Measurements from ENCODE around the gene TBC1D21. TPM values are rescaled to one million over a fixed set of nuclear protein-coding genes. Genes with fewer than 3 reads are reported as not detected.

Gene TBC1D21
- total and polyA plus RNA-seq, 2 donors from 2014 or later: not detected

- no peak for FAIRE-seq
- no peak overlapping the region for H3K4me3 ChIP-seq (ENCODE audit: low read length in 3 of 3)
- intact Hi-C loops (cut with DNase I): no loop called here
- H3K36me3 ChIP-seq (ENCODE audit: control insufficient read depth in 2 of 3, insufficient read depth in 3 of 3, low read length in 3 of 3): no peaks in the 10 kb centered on the region
- TF ChIP-seq, protein P1, sequence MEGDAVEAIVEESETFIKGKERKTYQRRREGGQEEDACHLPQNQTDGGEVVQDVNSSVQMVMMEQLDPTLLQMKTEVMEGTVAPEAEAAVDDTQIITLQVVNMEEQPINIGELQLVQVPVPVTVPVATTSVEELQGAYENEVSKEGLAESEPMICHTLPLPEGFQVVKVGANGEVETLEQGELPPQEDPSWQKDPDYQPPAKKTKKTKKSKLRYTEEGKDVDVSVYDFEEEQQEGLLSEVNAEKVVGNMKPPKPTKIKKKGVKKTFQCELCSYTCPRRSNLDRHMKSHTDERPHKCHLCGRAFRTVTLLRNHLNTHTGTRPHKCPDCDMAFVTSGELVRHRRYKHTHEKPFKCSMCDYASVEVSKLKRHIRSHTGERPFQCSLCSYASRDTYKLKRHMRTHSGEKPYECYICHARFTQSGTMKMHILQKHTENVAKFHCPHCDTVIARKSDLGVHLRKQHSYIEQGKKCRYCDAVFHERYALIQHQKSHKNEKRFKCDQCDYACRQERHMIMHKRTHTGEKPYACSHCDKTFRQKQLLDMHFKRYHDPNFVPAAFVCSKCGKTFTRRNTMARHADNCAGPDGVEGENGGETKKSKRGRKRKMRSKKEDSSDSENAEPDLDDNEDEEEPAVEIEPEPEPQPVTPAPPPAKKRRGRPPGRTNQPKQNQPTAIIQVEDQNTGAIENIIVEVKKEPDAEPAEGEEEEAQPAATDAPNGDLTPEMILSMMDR (IDR thresholded peaks at IDR 0.05; ENCODE audit: borderline replicate concordance, extremely low read depth, insufficient read depth): no peak
- no peaks in the 10 kb centered on the region for H3K9me3 ChIP-seq (ENCODE audit: control insufficient read depth in 2 of 3, insufficient read depth in 1 of 3, low read length in 3 of 3)
- no peak overlapping the region for H3K9ac ChIP-seq (ENCODE audit: low read length in 3 of 3)
- no peak overlapping the region for H3K27ac ChIP-seq (ENCODE audit: low read depth in 2 of 2, low read length in 2 of 2)
- DNase-seq: no peak
- H3K27me3 ChIP-seq (ENCODE audit: control insufficient read depth, insufficient read depth, low read length): no peaks in the 10 kb centered on the region
- no peaks in the 10 kb centered on the region for H3K4me1 ChIP-seq (ENCODE audit: control insufficient read depth in 2 of 3, insufficient read depth in 2 of 3, low read depth in 1 of 3, low read length in 3 of 3)
These were observed 4.0 kb upstream of the TBC1D21 start for GRCh38 chr15:73869216-73869995.

DNA sequence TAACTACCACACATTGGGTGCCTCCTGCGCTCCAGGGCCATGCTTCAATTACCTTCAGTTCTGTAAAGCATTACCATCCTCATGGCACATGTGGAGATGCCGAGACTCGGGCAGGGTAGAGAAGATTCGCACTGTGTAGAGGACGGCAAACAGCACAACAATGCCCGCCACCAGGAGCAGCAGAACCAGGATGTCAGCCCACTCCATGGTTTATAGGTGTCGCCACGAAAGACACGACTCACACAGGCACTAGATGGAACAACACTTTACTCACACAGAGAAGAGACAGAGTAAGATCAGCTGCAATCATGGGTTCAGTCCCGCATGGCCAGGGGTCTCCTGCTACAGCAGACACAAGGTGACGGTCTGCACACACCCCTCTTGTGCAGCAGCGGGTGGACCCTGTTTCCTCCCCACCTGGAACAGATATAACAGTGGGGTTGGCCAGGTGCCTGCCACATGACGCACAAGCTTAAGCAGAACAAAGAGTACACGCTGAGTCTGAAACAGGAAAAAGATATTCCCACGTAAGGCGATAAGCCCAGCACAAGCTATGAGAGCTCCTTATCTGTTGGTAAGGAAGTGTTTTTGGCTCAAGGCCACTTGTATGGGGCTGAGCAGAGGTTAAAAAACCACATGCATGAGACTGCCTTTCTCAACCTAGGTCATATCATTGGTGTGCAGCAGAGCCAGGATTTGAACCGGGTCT is 2.5 kb upstream of the TBC1D21 start:
- DNase-seq (no peak), FAIRE-seq (no peak)
- H3K27me3 ChIP-seq (ENCODE audit: control insufficient read depth, insufficient read depth, low read length): no peaks in the 10 kb centered on the region
- H3K27ac ChIP-seq (ENCODE audit: low read depth in 2 of 2, low read length in 2 of 2): no peak overlapping the region
- TF ChIP-seq, protein P1 (IDR thresholded peaks at IDR 0.05; ENCODE audit: borderline replicate concordance, extremely low read depth, insufficient read depth): no peak
- H3K4me3 ChIP-seq (ENCODE audit: low read length in 3 of 3): no peak overlapping the region
- H3K4me1 ChIP-seq (ENCODE audit: control insufficient read depth in 2 of 3, insufficient read depth in 2 of 3, low read depth in 1 of 3, low read length in 3 of 3): no peaks in the 10 kb centered on the region
- intact Hi-C loops (cut with DNase I): no loop called here
- no peaks in the 10 kb centered on the region for H3K9me3 ChIP-seq (ENCODE audit: control insufficient read depth in 2 of 3, insufficient read depth in 1 of 3, low read length in 3 of 3)
- no peak overlapping the region for H3K9ac ChIP-seq (ENCODE audit: low read length in 3 of 3)
- H3K36me3 ChIP-seq (ENCODE audit: control insufficient read depth in 2 of 3, insufficient read depth in 3 of 3, low read length in 3 of 3): no peaks in the 10 kb centered on the region

GRCh38 chr15:73872346-73872745 is 1.0 kb upstream of the TBC1D21 start:
- intact Hi-C loops (cut with DNase I): no loop called here
- FAIRE-seq: no peak

More at GRCh38 chr15:73872346-73872745, 1.0 kb upstream of the TBC1D21 start:
- Histone ChIP-seq H3K4me1 (ENCODE audit: control insufficient read depth in 2 of 3, insufficient read depth in 2 of 3, low read depth in 1 of 3, low read length in 3 of 3) (no peaks in the 10 kb centered on the region), H3K9ac (ENCODE audit: low read length in 3 of 3) (no peak overlapping the region), H3K36me3 (ENCODE audit: control insufficient read depth in 2 of 3, insufficient read depth in 3 of 3, low read length in 3 of 3) (no peaks in the 10 kb centered on the region), H3K9me3 (ENCODE audit: control insufficient read depth in 2 of 3, insufficient read depth in 1 of 3, low read length in 3 of 3) (no peaks in the 10 kb centered on the region), H3K27ac (ENCODE audit: low read depth in 2 of 2, low read length in 2 of 2) (no peak overlapping the region), H3K27me3 (ENCODE audit: control insufficient read depth, insufficient read depth, low read length) (no peaks in the 10 kb centered on the region), H3K4me3 (ENCODE audit: low read length in 3 of 3) (no peak overlapping the region)
- DNase-seq: no peak
- TF ChIP-seq, protein P1 (IDR thresholded peaks at IDR 0.05; ENCODE audit: borderline replicate concordance, extremely low read depth, insufficient read depth): no peak
